GM21529 (cell line): ENCODE measurements around the gene ROS1.
"Not testable (repeated sequence)": the region's sequence is repeated elsewhere in the genome, so short reads cannot be mapped to it uniquely, and the experiment has no call there.

ENCODE experiments used
- ATAC-seq: cut with Tn5 transposase; IDR thresholded peaks from one replicate; pipeline ENCODE4 v1.9.1; 2021; ENCODE audit not compliant: unreplicated experiment

ROS1 gene

GRCh38 chr6:117425431-117426153, at the start of gene ROS1:
ROS1 (minus strand) TSS chr6:117425942; CDS start chr6:117425656, 286 bp downstream.
- no peak for ATAC-seq

DNA sequence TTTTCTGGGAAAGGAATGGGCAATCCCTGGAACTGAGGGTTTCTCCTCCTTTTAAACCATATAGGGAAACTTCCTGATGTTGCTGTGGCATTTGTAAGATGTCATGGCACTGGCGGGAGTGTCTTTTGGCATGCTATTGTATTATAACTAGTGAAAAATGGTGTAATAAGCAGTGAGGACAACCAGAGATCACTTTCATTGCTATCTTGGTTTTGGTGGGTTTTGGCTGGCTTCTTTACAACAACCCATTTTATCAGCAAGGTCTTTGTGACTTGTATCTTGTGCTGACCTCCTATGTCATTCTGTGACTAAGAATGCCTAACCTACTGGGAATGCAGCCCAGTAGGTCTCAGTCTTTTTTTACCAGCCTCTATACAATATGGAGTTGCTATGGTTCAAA, 47.7 kb upstream of the ROS1 start:
- ATAC-seq: no peak

- no peak for ATAC-seq
Measured at GRCh38 chr6:117472667-117473066, 46.9 kb upstream of the ROS1 start.

DNA sequence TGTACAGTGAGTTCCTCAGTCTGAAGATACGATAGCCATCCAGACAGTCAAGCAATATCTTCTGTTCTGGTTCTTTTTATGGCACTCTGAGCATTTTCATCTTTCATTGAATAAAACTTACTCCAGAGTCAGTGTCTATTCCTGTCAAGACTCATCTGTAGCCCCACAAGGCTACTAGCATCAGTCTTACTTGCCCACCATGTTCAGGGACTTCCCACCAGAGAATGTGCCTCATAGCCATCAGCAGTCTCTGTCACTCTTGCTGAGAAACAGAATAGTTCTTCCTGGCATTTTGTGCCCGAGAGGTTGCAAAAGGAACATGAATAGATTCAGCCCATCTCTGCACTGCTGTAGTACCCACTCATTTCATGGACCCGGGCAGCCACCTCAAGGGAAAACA, 44.0 kb upstream of the ROS1 start:
- no peak for ATAC-seq

- ATAC-seq: no peak
Measured at GRCh38 chr6:117469356-117469755, 43.6 kb upstream of the ROS1 start.

GRCh38 chr6:117468527-117468926, 42.8 kb upstream of the ROS1 start:
- not testable (repeated sequence) for ATAC-seq

DNA sequence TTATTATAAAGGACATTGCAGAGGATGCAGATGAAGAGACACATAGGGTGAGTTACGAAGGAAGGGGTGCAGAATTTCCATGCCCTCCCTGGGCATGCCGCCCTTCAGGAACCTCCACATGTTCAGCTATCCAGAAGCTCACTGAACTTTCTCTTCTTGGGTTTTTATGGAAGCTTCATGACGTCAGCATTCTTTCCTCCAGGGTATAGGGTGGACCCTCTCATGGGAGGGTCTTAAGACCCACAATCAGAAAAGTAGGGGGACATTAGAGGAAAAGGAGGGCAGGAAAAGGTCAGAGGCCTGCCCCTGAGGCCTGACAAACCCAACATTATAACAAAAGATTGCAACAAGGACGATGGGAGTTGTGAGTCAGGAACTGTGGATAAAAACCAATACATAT, 42.1 kb upstream of the ROS1 start:
- ATAC-seq: no peak

- no peak for ATAC-seq
Measured at GRCh38 chr6:117465691-117466090, 39.9 kb upstream of the ROS1 start.

DNA sequence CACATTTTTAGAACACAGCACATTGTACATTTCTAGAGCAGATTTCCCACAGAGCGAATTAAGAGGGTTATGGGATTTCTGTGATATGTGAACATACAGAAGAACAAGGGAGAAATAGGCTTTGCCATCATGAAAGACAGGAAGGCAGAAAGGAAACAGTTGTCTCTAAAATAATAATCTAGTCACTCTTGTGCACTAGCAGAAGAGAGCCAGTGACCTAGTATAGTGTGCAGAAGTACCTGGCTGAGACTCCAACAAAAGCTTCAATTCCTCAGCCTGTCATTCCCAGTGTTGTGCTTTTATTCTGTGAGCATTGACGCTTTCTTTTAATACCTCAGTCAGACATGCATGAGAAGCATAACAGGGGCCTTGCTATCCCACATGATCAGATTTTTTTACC, 39.0 kb upstream of the ROS1 start:
- no peak for ATAC-seq

DNA sequence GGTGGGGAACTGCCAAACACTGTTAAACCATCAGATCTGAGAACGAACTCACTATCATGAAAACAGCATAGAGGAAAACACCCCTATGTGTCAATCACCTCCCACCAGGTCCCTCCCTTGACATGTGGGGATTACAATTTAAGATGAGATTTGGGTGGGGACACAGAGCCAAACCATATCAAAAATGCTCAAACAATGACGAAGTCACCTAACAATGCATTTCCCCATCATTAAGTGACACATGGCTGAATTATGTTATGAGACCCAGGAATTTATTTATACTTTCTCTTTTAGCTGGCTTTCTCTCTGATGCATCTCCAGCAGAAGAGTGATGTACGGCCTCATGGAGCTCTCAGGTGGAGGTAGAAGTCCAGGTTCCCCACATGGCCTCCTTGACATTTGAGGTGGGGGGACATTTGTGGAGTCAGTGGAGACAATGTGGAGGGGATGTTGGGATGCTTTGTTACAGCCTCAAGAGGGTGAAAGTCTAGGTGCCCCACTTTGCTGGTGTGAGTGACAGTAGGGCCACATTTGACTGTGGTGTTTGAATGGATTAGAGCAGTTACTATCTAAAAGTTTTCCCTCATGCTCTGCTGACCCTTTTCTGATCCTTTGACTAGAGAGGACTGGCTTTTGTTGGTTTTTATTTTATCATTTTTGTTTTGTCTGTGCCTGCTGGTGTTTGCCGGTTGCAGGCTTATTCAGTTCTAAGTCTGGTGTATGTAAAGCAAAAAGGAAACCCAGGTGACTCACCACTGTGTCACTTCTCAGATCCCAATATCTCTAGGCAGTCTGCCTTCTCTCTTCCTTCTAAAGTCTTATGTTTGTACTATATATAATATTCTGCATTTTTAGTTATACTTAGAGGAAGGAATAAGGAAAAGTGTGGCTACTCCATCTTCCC, 38.3 kb upstream of the ROS1 start:
- ATAC-seq: peak; percentile 88

GRCh38 chr6:117459204-117459944, 33.6 kb upstream of the ROS1 start:
- ATAC-seq: no peak

DNA sequence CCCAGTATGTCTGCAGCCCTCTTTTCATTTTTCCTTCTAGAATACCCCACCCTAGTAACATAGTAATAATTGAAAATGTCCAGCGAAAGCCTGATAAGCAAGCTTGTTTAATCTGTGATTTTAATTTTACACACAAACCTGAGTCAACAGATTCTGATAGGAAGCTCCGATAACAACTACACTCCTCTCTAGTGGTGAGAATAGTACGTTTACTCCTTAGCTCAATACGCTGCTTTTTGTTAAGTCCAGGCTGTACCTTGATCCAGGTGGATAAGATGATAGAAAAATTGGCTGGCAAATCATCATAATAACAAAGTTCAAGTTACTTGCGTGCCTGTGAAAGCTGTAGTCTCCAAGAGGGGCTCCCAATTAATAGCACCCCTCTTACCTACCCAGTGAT, 31.3 kb upstream of the ROS1 start:
- ATAC-seq: no peak

DNA sequence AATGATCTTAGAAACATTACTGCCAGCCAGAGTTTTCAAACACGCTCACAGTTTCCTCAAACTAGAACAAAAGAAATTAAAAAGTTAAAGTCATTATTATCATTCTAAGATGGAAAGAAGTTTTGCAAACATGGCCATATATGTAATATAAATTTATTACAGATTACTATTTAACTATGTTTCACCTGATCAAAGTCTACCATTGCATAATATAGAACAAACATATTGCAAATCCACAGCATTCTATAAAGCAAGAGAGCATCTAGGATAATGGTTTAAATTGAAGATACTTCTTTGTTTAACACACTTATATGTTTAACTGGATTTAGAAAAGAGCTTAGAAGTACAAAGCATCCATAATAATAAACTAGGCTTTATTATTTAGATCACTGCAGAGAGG, 30.5 kb upstream of the ROS1 start:
- ATAC-seq: no peak

DNA sequence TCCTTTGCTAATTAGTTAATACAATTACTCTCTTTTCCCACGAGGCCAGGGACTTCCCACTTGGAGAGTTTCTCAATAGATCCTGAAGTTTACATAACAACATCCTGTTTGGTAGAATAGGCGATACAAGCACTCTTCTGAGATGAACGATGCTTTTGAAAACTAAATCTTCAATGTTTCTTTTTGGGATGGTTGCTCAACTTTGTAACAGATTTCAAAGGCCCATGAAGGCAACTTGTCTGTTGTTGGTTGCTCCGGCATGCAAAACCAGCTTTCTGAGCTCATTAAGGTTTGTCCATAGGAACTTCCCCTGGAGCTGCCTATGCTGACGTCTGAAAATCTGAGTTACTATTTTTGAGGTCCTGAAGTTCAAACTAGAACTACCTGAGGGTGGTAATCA, 25.9 kb upstream of the ROS1 start:
- ATAC-seq: no peak

DNA sequence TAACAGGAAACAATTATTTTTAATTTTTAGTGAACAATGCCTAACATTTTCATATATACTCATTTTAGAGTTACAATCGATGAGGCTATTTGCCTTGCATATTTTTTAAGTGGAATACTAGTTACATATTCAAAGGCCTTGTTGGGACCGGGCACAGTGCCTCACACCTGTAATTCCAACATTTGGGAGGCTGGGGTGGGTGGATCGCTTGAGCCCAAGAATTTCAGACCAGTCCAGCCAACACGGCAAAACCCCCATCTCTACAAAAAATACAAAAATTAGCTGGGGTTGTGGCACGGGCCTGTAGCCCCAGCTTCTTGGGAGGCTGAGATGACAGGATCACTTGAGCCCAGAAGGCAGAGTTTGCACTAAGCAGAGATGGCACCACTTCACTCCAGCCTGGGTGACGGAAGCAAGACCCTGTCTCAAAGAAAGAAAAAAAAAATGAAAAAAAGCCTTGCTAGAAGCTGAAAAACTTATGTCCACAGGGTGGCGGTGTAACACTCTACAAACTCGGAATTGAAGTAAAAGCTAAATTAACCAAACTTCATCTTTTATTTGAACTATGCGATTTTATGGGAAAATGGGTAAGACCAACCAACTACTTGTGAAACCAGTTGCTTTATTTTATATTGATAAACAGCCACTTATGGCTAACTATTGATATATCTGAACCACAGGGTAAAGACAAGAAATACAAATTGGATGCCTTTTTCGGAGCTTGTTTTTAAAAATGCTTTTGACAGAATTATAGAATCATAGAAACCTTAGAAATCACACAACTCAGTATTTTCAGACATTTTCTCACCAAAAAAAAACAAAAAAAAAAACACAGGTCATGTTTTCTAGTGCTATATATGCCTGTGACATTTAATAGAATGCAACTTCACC, 24.1 kb upstream of the ROS1 start:
- ATAC-seq: no peak

DNA sequence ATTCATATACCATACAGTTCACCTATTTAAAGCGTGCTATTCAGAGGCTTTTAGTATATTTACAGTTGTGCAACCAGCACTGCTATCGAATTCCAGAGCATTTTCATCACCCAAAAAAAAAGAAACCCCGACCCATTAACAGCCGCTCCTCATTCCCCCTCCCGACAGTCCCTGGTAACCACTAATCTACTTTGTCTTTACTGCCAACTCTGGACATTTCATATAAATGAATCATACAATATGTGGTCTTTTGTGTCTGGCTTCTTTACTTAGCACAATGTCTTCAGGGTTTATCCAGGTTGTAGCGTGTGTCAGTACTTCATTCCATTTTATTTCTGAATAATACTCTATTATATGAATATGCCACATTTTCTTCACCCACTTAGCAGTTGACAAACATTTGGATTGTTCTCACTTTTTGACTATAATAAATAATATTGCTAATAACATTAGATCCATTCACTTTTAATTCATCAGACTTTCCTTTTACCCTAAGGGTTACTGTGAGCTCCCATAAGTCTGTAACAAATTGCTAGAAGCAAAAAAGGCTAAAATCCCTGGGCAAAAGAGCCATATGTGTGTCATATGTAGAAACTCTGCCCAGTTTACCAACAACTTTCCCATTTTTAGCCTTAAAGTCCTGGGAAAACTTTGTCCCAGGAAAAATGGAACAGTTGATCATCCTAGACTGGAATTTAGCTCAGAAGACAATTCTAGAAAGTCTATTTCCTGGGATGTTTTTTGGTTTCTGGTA, 23.2 kb upstream of the ROS1 start:
- no peak for ATAC-seq

DNA sequence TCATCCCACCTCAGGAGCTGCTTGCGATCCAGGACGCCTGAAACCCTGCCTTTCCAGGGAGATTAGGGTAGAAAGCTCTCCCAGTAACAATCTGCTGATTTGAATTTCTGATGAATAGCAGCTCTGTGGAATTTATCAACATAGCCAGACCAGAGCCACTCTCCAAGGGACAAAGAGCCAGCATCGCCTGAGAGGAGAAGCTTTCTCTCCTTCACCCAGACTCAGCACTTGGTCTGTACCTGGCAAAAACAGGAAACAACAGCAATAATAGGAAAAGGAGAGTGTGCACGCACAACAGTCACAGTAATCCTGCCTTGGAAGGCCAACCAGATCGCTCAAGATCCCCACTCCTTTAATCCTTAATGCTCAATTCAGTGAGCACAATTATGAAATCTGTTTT, 22.3 kb upstream of the ROS1 start:
- ATAC-seq: no peak

- no peak for ATAC-seq
Measured at GRCh38 chr6:117446861-117447260, 21.1 kb upstream of the ROS1 start.

DNA sequence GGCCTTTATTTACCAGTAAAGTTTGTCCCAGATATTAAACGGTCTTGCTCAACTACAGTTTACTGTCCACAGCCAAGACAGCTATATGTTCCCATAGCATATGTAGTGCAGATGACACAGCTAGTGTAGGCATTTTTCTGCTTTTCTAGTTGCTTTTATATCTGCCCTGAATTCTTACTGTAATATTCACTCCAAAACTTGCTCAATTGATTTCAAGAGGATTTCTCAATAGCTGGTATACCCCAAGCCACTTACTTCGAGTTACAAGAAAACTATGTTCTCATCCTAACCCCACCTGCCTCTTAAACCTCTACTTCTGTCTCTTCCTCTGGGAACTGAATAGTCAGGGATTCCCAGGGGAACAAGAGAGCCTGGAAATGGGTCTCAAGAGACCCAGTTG, 18.9 kb upstream of the ROS1 start:
- no peak for ATAC-seq

- not testable (repeated sequence) for ATAC-seq
Measured at GRCh38 chr6:117442313-117442712, 16.6 kb upstream of the ROS1 start.
